Measurements from ENCODE around the gene PGPEP1. TPM values are rescaled to one million over a fixed set of nuclear protein-coding genes. Genes with fewer than 3 reads are reported as not detected.

The PGPEP1 gene
- total RNA-seq, 1 experiment from 2014 or later = 25.6 TPM

GRCh38 chr19:18417250-18418028 lies 77.0 kb downstream of the PGPEP1 start:
- no peaks in the 10 kb centered on the region for H3K4me1 Mint-ChIP-seq (ENCODE audit: low read depth, unreplicated experiment)
- H3K9me3 Mint-ChIP-seq (ENCODE audit: unreplicated experiment) = no peaks in the 10 kb centered on the region

GRCh38 chr19:18418029-18418482 lies 77.7 kb downstream of the PGPEP1 start:
- Histone ChIP-seq H3K36me3 (ENCODE audit: control insufficient read depth, insufficient read depth, low read length) (no peaks in the 10 kb centered on the region), H3K4me3 (ENCODE audit: low read depth, low read length) (peak overlapping the region; percentile 57), H3K4me1 (peaks cover 33% of the 10 kb centered on the region), H3K9me3 (no peaks in the 10 kb centered on the region), H3K27me3 (replicated peaks; ENCODE audit: control insufficient read depth, insufficient read depth, low read length) (no peaks in the 10 kb centered on the region)
- H3K36me3 Mint-ChIP-seq (ENCODE audit: insufficient read depth, unreplicated experiment) = peaks cover 18% of the 10 kb centered on the region
- peak in 1 of 2 experiments; percentile 23 for DNase-seq
- no peak for TF ChIP-seq CTCF (IDR thresholded peaks at IDR 0.05; ENCODE audit: insufficient read depth in 1 of 2, low read depth in 1 of 2, low read length in 1 of 2, severe bottlenecking in 1 of 2, unreplicated experiment in 1 of 2)
- ChIA-PET POLR2A (interaction anchor here (0.5 to 4.0 kb wide), 6 partner anchors 38 to 193 kb away, joined by 3 to 32 read pairs (median 3); partner anchors contain the start of genes JUND and LSM4), CTCF (interaction anchor here (0.5 to 2.7 kb wide), 5 partner anchors 32 to 140 kb away, joined by 4 to 15 read pairs (median 7); partner anchors contain the start of gene GDF15)
- BruUV-seq (replicated peaks) = no TSS peak
- peak overlapping the region; percentile 89 for H3K4me3 Mint-ChIP-seq (ENCODE audit: unreplicated experiment)
- intact Hi-C loops (cut with micrococcal nuclease; ENCODE audit: unreplicated experiment) = no loop called here
- no peaks in the 10 kb centered on the region for H3K27me3 Mint-ChIP-seq (ENCODE audit: insufficient read depth, unreplicated experiment)
- H3K9me3 Mint-ChIP-seq (ENCODE audit: unreplicated experiment) = no peaks in the 10 kb centered on the region
- peak overlapping the region; percentile 19 for H3K27ac Mint-ChIP-seq (ENCODE audit: unreplicated experiment)
- peaks cover 3% of the 10 kb centered on the region for H3K4me1 Mint-ChIP-seq (ENCODE audit: low read depth, unreplicated experiment)

More at GRCh38 chr19:18417250-18418028, 77.0 kb downstream of the PGPEP1 start:
- Histone ChIP-seq H3K9me3 (no peaks in the 10 kb centered on the region), H3K4me3 (ENCODE audit: low read depth, low read length) (peak overlapping the region; percentile 57), H3K27me3 (replicated peaks; ENCODE audit: control insufficient read depth, insufficient read depth, low read length) (no peaks in the 10 kb centered on the region), H3K36me3 (ENCODE audit: control insufficient read depth, insufficient read depth, low read length) (no peaks in the 10 kb centered on the region), H3K4me1 (peaks cover 33% of the 10 kb centered on the region)
- intact Hi-C loops (cut with micrococcal nuclease; ENCODE audit: unreplicated experiment) = no loop called here
- Mint-ChIP-seq H3K36me3 (ENCODE audit: insufficient read depth, unreplicated experiment) (peaks cover 18% of the 10 kb centered on the region), H3K27me3 (ENCODE audit: insufficient read depth, unreplicated experiment) (no peaks in the 10 kb centered on the region), H3K27ac (ENCODE audit: unreplicated experiment) (peak overlapping the region; percentile 91), H3K4me3 (ENCODE audit: unreplicated experiment) (peak overlapping the region; percentile 89)
- ChIA-PET POLR2A (interaction anchor here (0.5 to 4.0 kb wide), 8 partner anchors 15 to 193 kb away, joined by 3 to 32 read pairs (median 4); partner anchors contain the start of genes JUND and LSM4), CTCF (interaction anchor here (0.5 to 2.7 kb wide), 9 partner anchors 16 to 140 kb away, joined by 4 to 15 read pairs (median 5); partner anchors contain the start of gene GDF15)
- DNase-seq = peak; percentile 84 to 86
- TSS peak; percentile 45 for BruUV-seq (replicated peaks)
- no peak for TF ChIP-seq CTCF (IDR thresholded peaks at IDR 0.05; ENCODE audit: insufficient read depth in 1 of 2, low read depth in 1 of 2, low read length in 1 of 2, severe bottlenecking in 1 of 2, unreplicated experiment in 1 of 2)

- no peaks in the 10 kb centered on the region for H3K9me3 Mint-ChIP-seq (ENCODE audit: unreplicated experiment)
- peak overlapping the region; percentile 89 for H3K4me3 Mint-ChIP-seq (ENCODE audit: unreplicated experiment)
- no peak for DNase-seq
- intact Hi-C loops (cut with micrococcal nuclease; ENCODE audit: unreplicated experiment) = loop anchor here (1.0 kb wide), 1 partner anchor 20 kb away; the partner anchor contains the start of gene ISYNA1
- TF ChIP-seq CTCF (IDR thresholded peaks at IDR 0.05; ENCODE audit: insufficient read depth in 1 of 2, low read depth in 1 of 2, low read length in 1 of 2, severe bottlenecking in 1 of 2, unreplicated experiment in 1 of 2) = no peak
- Histone ChIP-seq H3K36me3 (ENCODE audit: control insufficient read depth, insufficient read depth, low read length) (no peaks in the 10 kb centered on the region), H3K4me1 (peaks cover 36% of the 10 kb centered on the region), H3K27me3 (replicated peaks; ENCODE audit: control insufficient read depth, insufficient read depth, low read length) (no peaks in the 10 kb centered on the region), H3K4me3 (ENCODE audit: low read depth, low read length) (peak overlapping the region; percentile 85), H3K9me3 (no peaks in the 10 kb centered on the region)
- POLR2A ChIA-PET = interaction anchor here (0.5 to 4.0 kb wide), 7 partner anchors 33 to 170 kb away, joined by 3 to 32 read pairs (median 3); partner anchors contain the start of genes GDF15, JUND and LSM4
- H3K27ac Mint-ChIP-seq (ENCODE audit: unreplicated experiment) = peak overlapping the region; percentile 19
- H3K36me3 Mint-ChIP-seq (ENCODE audit: insufficient read depth, unreplicated experiment) = peaks cover 18% of the 10 kb centered on the region
- CTCF ChIA-PET = interaction anchor here (0.5 to 2.7 kb wide), 17 partner anchors 17 to 321 kb away, joined by 3 to 15 read pairs (median 5); partner anchors contain the start of genes GDF15 and LSM4
- no peaks in the 10 kb centered on the region for H3K27me3 Mint-ChIP-seq (ENCODE audit: insufficient read depth, unreplicated experiment)
- H3K4me1 Mint-ChIP-seq (ENCODE audit: low read depth, unreplicated experiment) = peaks cover 7% of the 10 kb centered on the region
- BruUV-seq (replicated peaks) = no TSS peak
Measured at GRCh38 chr19:18418483-18419194, 78.2 kb downstream of the PGPEP1 start.

All from Caco-2 (cell line).